Fibroblast of lung (primary cell): ENCODE results near the gene SMAP1. TPM values are rescaled to one million over a fixed set of nuclear protein-coding genes. Genes with fewer than 3 reads are reported as not detected.

ENCODE experiments used
- DNase-seq, 2 donors: peaks; one replicate each; pipeline versions ENCODE4 v3.0.0 to v3.0.0-alpha.2; 2010; ENCODE audit warnings: low read depth in 2 of 2
- H2AFZ ChIP-seq: 2 replicates; pipeline ENCODE4 v1.5.1; 2012; ENCODE audit warnings: low read length, control low read depth, inconsistent platforms
- H3K27ac ChIP-seq: 2 replicates; pipeline ENCODE4 v1.5.1; 2011; ENCODE audit warnings: low read length, control low read depth; ENCODE audit not compliant: insufficient read depth
- H3K27me3 ChIP-seq: 2 replicates; pipeline ENCODE4 v1.5.1; 2011; ENCODE audit warnings: mild to moderate bottlenecking, low read length; ENCODE audit not compliant: control insufficient read depth, insufficient read depth
- H3K36me3 ChIP-seq: 2 replicates; pipeline ENCODE4 v1.5.1; 2011; ENCODE audit warnings: low read length; ENCODE audit not compliant: control insufficient read depth, insufficient read depth
- H3K4me1 ChIP-seq: 2 replicates; pipeline ENCODE4 v1.5.1; 2011; ENCODE audit warnings: low read length; ENCODE audit not compliant: control insufficient read depth, insufficient read depth; ENCODE audit errors: extremely low read depth
- H3K4me2 ChIP-seq: 2 replicates; pipeline ENCODE4 v1.5.1; 2011; ENCODE audit warnings: low read length, control low read depth; ENCODE audit not compliant: insufficient read depth; ENCODE audit errors: extremely low read depth
- H3K4me3 ChIP-seq, 4 experiments: fragments of 200-600 bp in 1 of 4; sonication (generic) in 1 of 4; replicated peaks in 1 of 4; 2 replicates each; pipeline ENCODE4 v1.5.1; 2011 to 2016; ENCODE audit warnings: low read length in 4 of 4, low read depth in 3 of 4, mild to moderate bottlenecking in 3 of 4, control low read depth in 2 of 4, inconsistent platforms in 1 of 4, mixed read lengths in 1 of 4; ENCODE audit not compliant: insufficient read depth in 1 of 4; ENCODE audit errors: control extremely low read depth in 1 of 4
- H3K79me2 ChIP-seq: 2 replicates; pipeline ENCODE4 v1.5.1; 2012; ENCODE audit warnings: mild to moderate bottlenecking, low read length, inconsistent platforms; ENCODE audit not compliant: control insufficient read depth, insufficient read depth
- H3K9ac ChIP-seq: 2 replicates; pipeline ENCODE4 v1.5.1; 2011; ENCODE audit warnings: mild to moderate bottlenecking, low read length, control low read depth; ENCODE audit not compliant: insufficient read depth
- H3K9me3 ChIP-seq: 2 replicates; pipeline ENCODE4 v1.5.1; 2012; ENCODE audit warnings: low read depth, low read length; ENCODE audit not compliant: control insufficient read depth, insufficient read depth
- H4K20me1 ChIP-seq: 2 replicates; pipeline ENCODE4 v1.5.1; 2011; ENCODE audit warnings: low read length; ENCODE audit not compliant: control insufficient read depth, insufficient read depth; ENCODE audit errors: extremely low read depth
- CTCF ChIP-seq, 2 donors: IDR thresholded peaks in 1 of 2; conservative IDR thresholded peaks in 1 of 2; 1 replicate in 1 of 2; 2 replicates in 1 of 2; pipeline ENCODE4 v1.5.1; 2011 to 2012; ENCODE audit warnings: low read length in 2 of 2, control low read depth in 1 of 2, inconsistent platforms in 1 of 2, low read depth in 1 of 2, mild to moderate bottlenecking in 1 of 2
- EZH2 ChIP-seq: IDR thresholded peaks from 2 replicates; pipeline ENCODE4 v1.5.1; 2012; ENCODE audit warnings: low read length, control low read depth, mild to moderate bottlenecking; ENCODE audit errors: missing control alignments
- polyA plus RNA-seq, 2 donors: library from polyadenylated mRNA; depleted of rRNA in 1 of 2; stranded (reverse) in 1 of 2; unstranded in 1 of 2; fragments of >200 nt; gene quantifications; 2 replicates each; pipeline ENCODE4 v1.2.1, GENCODE V29; 2011 to 2012; ENCODE audit warnings: missing spikeins in 1 of 2
- total RNA-seq: library from RNA; depleted of rRNA; stranded (reverse); fragments of >200 nt; gene quantifications from 2 replicates; pipeline ENCODE4 v1.2.1, GENCODE V29; 2014

The SMAP1 gene
- total and polyA plus RNA-seq, 2 donors (not counting 1 experiment from before 2014, with no cell fraction given): 18.3 to 25.7 TPM

- peak; percentile 20 to 51 for DNase-seq
- Histone ChIP-seq H3K4me1 (no peaks in the 10 kb centered on the region), H2AFZ (no peak overlapping the region), H3K4me3 (no peak overlapping the region), H3K27me3 (no peaks in the 10 kb centered on the region), H3K27ac (no peak overlapping the region), H3K36me3 (no peaks in the 10 kb centered on the region), H3K9me3 (no peaks in the 10 kb centered on the region), H4K20me1 (no peaks in the 10 kb centered on the region), H3K4me2 (no peak overlapping the region), H3K9ac (no peak overlapping the region), H3K79me2 (no peaks in the 10 kb centered on the region)
- TF ChIP-seq CTCF (conservative IDR thresholded peaks at IDR 0.05 in 1 of 2, IDR thresholded peaks at IDR 0.05 in 1 of 2; ENCODE audit: low read depth in 1 of 2, low read length in 2 of 2) (peak; percentile 80 to 82), EZH2 (no peak)
These were observed 216.6 kb downstream of the SMAP1 start for GRCh38 chr6:70884074-70884983.

GRCh38 chr6:70886071-70886470 lies 218.4 kb downstream of the SMAP1 start:
- Histone ChIP-seq H3K4me3 (no peak overlapping the region), H3K27ac (no peak overlapping the region), H4K20me1 (no peaks in the 10 kb centered on the region), H3K79me2 (no peaks in the 10 kb centered on the region), H3K4me2 (no peak overlapping the region), H3K36me3 (no peaks in the 10 kb centered on the region), H3K4me1 (no peaks in the 10 kb centered on the region), H3K9me3 (no peaks in the 10 kb centered on the region), H3K9ac (no peak overlapping the region), H2AFZ (no peak overlapping the region), H3K27me3 (no peaks in the 10 kb centered on the region)
- TF ChIP-seq EZH2 (no peak), CTCF (conservative IDR thresholded peaks at IDR 0.05 in 1 of 2, IDR thresholded peaks at IDR 0.05 in 1 of 2; ENCODE audit: low read depth in 1 of 2, low read length in 2 of 2) (no peak)
- DNase-seq: no peak

GRCh38 chr6:70886661-70887060 lies 219.0 kb downstream of the SMAP1 start:
- Histone ChIP-seq H3K4me2 (no peak overlapping the region), H3K4me1 (no peaks in the 10 kb centered on the region), H3K27me3 (no peaks in the 10 kb centered on the region), H3K79me2 (no peaks in the 10 kb centered on the region), H2AFZ (no peak overlapping the region), H3K9me3 (no peaks in the 10 kb centered on the region), H4K20me1 (no peaks in the 10 kb centered on the region), H3K9ac (no peak overlapping the region), H3K36me3 (no peaks in the 10 kb centered on the region), H3K4me3 (no peak overlapping the region), H3K27ac (no peak overlapping the region)
- no peak for DNase-seq
- TF ChIP-seq EZH2 (no peak), CTCF (conservative IDR thresholded peaks at IDR 0.05 in 1 of 2, IDR thresholded peaks at IDR 0.05 in 1 of 2; ENCODE audit: low read depth in 1 of 2, low read length in 2 of 2) (no peak)
